Right ventricle myocardium inferior (tissue), 1 donor: ENCODE measurements around the gene RBBP8NL. TPM values are rescaled to one million over a fixed set of nuclear protein-coding genes. Genes with fewer than 3 reads are reported as not detected.
"Not testable (repeated sequence)": the region's sequence is repeated elsewhere in the genome, so short reads cannot be mapped to it uniquely, and the experiment has no call there.

Experiments used
- ATAC-seq: fragments of 200-7000 bp; cut with Tn5 transposase; one replicate; pipeline ENCODE4 v1.9.1; 2020; ENCODE audit warnings: mild to moderate bottlenecking, moderate library complexity
- DNase-seq: peaks from one replicate; pipeline ENCODE4 v3.0.0; 2021; ENCODE audit errors: missing footprints
- intact Hi-C: fragments of 100-400 bp; cut with DNase I; formaldehyde crosslinking; loops from one replicate; pipeline ENCODE4 v1.11.0; 2022
- total RNA-seq: library from RNA; stranded (reverse); fragmentation: NEBNext Ultra II Directional; extraction: Animal tissue kit (Norgen Biotek cat#: 25700); gene quantifications from one replicate; pipeline ENCODE4 v1.2.1, GENCODE V29; 2021
- donor health status: DM: no; HTN: yes; CAD: no; lungs with severe emphysema.

RBBP8NL gene
- total RNA-seq, 1 donor from 2014 or later: not detected

DNA sequence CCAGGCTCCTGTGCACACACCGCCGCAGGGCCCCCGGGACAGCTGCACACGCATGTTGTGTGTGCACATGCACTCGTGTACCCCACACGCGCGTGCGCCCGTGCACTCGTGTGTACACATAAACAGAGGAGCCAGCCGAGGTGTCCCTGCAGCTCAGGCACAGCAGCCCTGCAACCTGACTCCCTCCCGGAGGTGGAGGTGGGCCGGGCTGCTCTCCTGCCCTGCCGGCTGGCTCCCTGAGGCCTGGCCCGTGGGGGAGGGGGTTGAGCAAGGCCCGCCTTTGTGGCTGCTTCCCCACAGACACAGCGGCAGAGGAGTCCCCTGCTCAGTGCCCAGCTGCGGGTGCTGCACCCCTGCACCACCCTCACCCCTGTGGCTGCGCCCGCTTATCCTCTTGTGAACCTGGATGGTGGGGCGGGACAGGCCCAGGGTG lies 624 bp downstream of the RBBP8NL start:
- intact Hi-C loops: no loop called here
- DNase-seq (no peak), ATAC-seq (no peak)

GRCh38 chr20:62426059-62426348 lies 1.3 kb downstream of the RBBP8NL start:
- ATAC-seq, DNase-seq, intact Hi-C loops: not testable (repeated sequence)

DNA sequence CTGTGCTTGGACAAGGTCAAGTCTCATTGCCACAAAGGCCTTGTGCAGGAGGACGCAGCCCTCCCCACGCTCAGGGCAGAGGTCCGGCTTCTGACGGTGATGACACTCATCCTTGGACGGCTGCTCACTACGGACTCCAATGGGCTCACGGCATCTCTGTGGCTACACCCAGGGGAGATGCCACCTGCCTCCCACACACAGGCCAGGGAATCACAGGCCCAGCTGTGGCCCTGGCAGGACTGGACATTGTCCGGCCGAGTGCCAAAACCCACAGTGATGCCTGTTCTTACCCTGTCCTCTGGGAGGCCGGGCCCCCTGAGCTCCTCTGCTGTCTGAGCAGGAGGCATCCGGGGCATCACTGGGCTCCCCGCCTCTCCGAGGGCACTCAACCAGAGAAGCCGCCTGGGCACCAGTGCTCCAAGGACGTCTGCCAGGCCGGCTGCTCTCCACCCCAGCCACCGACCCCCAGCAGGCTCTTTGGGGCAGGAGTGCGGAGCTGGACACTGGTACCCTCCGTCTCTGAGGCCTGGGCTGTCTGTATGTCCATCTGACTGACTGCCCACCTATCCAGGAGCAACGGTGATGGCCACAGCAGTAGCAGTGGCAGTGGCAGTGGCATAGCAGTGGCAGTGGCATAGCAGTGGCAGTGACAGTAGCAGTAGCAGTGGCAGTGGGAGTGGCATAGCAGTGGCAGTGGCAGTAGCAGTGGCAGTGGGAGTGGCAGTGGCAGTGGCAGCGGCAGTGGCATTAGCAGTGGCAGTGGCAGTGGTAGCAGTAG lies 1.9 kb downstream of the RBBP8NL start:
- intact Hi-C loops: no loop called here
- ATAC-seq (no peak), DNase-seq (no peak)

DNA sequence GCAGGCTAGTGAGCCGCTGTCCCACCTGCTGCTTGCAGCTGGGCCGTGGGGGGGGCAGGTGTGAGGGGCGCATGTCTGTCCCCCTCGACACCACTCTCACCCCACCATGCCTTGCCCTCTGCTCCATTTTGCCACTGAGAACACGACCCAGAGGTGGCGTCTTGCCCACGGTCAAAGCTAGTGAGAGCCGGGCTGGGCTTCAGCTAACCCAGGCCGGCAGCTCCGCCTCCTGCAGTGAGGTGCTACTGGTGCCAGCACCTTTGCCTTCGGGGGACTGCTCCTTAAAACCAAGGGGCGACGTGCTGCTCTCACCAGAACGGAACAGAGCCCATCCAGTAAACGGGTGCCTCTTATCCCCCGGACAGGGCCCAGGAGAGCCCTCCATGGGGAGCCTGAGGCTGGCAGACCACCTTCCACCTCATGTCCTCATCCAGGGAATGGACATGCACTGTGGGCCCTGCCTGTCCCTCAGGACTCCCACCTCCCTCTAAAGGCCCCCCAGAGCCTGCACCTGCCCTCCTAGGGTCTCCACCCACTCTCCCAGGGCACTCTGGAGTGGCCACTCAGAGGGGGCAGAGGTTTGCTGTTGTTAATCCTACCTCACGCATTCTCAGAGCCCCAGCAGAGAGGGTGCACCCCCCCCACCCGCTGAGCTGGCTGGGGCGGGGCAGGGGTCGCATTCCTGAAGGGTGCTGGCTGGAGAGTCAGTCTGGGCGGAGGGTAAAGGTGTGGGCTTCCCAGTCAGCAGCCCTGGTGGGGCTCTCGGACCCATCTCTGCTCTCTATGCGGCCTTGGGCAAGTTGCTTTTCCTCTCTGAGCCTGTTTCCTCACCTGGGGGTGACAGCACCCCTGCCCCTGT lies 2.9 kb downstream of the RBBP8NL start:
- ATAC-seq: no peak
- intact Hi-C loops: no loop called here
- DNase-seq: no peak

- intact Hi-C loops: no loop called here
- ATAC-seq: no peak
- no peak for DNase-seq
Observed at GRCh38 chr20:62423326-62423706, 4.0 kb downstream of the RBBP8NL start.

DNA sequence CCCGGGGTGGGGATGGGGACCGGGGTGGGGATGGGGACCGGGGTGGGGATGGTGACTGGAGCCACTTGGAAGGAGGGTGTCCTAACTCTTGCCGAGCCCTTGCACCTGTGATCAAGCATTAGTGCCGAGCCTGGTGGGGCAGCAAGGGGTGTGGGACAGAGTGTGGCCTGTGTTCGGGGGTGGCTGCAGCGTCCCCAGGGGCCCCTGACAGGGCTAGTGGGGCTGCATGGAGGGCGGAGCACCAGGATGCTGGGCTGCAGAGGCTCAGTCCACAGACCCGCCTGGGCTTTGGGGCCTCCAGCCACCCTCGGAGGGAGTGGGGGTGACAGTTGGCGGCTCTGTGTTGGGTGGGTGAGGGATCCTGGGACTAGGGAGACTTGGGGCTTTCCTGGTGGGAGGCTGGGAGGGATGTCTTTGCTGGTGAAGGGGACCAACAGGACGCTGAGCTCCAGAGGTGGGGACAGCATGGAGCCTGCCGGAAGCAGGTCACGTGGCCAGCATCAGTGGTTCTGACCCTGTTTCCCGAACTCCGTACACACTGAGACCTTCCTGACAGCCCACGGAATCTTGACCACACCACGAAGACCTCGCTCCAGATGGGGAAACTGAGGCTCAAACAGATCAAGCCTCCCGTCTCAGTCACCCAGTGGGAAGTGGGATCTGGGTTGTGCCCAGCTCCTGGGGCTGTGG lies 4.6 kb downstream of the RBBP8NL start:
- intact Hi-C loops: no loop called here
- no peak for DNase-seq
- ATAC-seq: no peak

GRCh38 chr20:62421716-62421990 lies 5.7 kb downstream of the RBBP8NL start:
- intact Hi-C loops: no loop called here

DNA sequence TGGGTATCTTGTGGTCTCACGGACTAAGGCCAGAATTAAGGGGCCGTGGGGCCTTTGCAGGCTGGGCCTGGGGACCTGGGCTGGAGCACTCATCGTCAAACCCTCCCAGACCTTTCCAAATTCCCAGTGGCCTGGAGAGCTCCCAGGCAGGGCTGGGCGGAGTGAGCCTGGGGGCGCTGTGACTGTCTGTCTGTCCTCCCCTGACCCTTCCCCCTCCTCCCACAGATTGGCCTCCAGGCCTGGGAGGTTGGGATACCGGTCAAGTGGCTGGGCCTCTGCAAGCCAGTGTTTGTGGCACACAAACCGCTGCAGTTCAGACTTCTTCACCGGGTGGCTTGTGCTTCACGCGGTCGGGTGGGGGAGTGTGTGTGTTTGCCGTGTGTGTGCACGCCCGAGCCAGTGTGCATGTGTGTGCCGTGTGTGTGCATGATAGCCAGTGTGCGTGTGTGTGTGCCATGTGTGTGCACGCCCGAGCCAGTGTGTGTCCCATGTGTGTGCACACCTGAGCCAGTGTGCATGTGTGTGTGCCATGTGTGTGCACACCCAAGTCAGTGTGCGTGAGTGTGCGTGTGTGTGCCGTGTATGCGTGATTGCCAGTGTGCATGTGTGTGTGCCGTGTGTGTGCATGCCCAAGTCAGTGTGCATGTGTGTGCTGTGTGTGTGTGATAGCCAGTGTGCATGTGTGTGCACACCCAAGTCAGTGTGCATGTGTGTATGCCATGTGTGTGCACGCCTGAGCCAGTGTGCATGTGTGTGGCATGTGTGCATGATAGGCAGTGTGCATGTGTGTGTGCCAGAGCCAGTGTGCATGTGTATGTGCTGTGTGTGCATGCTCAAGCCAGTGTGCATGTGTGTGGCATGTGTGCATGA lies 6.3 kb downstream of the RBBP8NL start:
- no peak for ATAC-seq
- no peak for DNase-seq
- intact Hi-C loops: no loop called here

More at GRCh38 chr20:62421716-62421990, 5.7 kb downstream of the RBBP8NL start:
- ATAC-seq (no peak), DNase-seq (no peak)

DNA sequence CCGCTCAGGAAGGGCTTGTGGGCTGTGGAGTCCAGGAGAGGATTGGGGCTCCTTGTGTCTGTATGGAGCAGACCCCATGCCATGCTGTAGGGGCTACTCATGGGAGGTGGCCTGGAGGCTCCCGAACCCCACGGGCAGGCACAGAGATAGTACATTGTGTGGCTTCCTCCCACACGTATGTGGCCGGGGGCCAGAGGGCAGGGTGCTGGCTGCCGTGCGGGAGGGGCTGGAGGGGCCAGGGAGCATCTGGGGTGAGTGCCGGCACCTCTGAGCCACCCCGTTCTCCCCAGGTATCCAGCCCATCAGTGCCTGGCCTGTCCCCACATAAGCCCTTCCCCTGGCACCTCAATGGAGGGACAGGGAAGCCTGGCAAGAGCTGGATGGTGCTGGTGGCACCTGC lies 7.6 kb downstream of the RBBP8NL start:
- DNase-seq (no peak), ATAC-seq (no peak)
- intact Hi-C loops: no loop called here

GRCh38 chr20:62418709-62419487 lies 8.4 kb downstream of the RBBP8NL start:
- intact Hi-C loops: no loop called here
- ATAC-seq: no peak
- no peak for DNase-seq

GRCh38 chr20:62417981-62418708 lies 9.2 kb downstream of the RBBP8NL start:
- intact Hi-C loops: no loop called here
- DNase-seq (no peak), ATAC-seq (no peak)

- intact Hi-C loops: no loop called here
- DNase-seq: no peak
- ATAC-seq: no peak
Observed at GRCh38 chr20:62416651-62417637, 10.4 kb downstream of the RBBP8NL start.

DNA sequence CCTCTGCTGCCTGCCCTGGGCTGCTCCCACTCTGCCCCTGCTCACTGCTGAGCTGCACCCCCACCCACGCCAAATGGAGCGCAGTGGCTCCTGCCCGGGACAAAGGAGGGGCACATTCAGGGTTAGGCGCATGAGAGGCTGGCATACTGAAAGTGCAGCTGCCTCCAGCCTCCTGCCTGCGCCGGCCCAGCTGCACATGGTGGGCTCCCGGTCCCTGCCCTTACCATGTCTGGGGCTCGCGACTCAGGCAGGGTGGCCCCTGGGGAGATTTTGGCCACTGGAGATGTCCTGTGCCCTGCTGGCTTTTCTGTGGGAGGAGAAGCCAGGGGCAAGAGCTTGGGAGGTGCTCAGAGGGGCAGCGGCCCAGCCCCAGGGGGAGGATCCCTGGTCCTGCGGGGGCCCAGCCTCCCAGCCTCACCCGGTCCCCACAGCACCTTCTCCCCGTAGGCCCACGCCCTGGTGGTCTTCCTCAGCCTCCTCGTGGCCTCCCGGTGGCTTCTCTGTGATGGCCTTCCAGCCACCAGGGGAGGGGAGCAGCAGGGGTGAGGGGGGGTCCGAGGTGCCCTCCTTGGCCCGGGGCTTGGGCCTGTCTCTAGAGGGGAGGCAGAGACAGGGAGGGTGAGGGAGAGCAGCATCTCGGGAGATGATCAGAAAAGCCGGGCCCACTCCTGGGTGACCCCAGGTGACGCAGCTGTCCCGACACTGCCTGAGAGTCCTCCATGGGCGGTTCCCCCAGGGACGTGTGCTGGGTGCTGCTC lies 11.8 kb downstream of the RBBP8NL start:
- no peak for ATAC-seq

GRCh38 chr20:62413896-62414481 lies 13.3 kb downstream of the RBBP8NL start:
- DNase-seq (no peak), ATAC-seq (no peak)
- intact Hi-C loops: no loop called here

More for the DNA sequence above, 11.8 kb downstream of the RBBP8NL start:
- intact Hi-C loops: no loop called here
- no peak for DNase-seq

DNA sequence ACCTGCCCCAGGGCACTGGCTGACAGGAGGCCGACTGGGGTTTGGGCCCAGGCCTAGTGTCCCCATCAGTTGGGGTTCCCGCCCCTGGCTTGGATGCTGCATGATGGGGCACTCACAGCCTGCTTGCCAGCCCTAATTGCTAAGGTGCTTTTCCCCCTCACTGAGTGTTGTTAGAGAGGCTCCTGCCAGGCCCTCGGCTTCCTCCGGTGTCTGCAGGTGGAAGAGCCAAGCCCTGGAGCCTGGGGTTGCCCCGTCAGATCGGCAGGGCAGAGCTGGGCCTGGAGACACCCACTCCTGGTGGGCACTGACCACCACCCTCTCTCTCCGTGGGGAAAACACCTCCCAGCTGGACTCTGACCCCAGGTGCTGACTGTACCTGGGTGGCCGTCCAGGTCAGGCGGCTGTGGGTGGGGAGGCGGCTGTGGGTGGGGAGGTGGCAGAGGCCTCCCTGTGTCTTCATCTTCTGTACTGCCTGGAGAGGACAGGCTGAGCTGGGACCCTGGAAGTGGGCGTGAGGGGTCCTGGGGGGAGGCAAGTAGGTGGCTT lies 14.2 kb downstream of the RBBP8NL start:
- DNase-seq (no peak), ATAC-seq (no peak)
- intact Hi-C loops: no loop called here
